AG10803 (cell line): ENCODE results near the gene TNXB.

ENCODE experiments used
- DNase-seq: peaks from one replicate; pipeline ENCODE4 v3.0.0; 2010; ENCODE audit warnings: low read depth
- H3K4me3 ChIP-seq: 2 replicates; pipeline ENCODE4 v1.5.1; 2011; ENCODE audit warnings: mild to moderate bottlenecking, low read length, control low read depth
- TF ChIP-seq, protein P1 (sequence below): conservative IDR thresholded peaks from 2 replicates; pipeline ENCODE4 v1.5.1; 2011; ENCODE audit warnings: mild to moderate bottlenecking, low read length, control low read depth, inconsistent platforms

The TNXB gene, protein sequence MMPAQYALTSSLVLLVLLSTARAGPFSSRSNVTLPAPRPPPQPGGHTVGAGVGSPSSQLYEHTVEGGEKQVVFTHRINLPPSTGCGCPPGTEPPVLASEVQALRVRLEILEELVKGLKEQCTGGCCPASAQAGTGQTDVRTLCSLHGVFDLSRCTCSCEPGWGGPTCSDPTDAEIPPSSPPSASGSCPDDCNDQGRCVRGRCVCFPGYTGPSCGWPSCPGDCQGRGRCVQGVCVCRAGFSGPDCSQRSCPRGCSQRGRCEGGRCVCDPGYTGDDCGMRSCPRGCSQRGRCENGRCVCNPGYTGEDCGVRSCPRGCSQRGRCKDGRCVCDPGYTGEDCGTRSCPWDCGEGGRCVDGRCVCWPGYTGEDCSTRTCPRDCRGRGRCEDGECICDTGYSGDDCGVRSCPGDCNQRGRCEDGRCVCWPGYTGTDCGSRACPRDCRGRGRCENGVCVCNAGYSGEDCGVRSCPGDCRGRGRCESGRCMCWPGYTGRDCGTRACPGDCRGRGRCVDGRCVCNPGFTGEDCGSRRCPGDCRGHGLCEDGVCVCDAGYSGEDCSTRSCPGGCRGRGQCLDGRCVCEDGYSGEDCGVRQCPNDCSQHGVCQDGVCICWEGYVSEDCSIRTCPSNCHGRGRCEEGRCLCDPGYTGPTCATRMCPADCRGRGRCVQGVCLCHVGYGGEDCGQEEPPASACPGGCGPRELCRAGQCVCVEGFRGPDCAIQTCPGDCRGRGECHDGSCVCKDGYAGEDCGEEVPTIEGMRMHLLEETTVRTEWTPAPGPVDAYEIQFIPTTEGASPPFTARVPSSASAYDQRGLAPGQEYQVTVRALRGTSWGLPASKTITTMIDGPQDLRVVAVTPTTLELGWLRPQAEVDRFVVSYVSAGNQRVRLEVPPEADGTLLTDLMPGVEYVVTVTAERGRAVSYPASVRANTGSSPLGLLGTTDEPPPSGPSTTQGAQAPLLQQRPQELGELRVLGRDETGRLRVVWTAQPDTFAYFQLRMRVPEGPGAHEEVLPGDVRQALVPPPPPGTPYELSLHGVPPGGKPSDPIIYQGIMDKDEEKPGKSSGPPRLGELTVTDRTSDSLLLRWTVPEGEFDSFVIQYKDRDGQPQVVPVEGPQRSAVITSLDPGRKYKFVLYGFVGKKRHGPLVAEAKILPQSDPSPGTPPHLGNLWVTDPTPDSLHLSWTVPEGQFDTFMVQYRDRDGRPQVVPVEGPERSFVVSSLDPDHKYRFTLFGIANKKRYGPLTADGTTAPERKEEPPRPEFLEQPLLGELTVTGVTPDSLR (N-terminal part only)

DNA sequence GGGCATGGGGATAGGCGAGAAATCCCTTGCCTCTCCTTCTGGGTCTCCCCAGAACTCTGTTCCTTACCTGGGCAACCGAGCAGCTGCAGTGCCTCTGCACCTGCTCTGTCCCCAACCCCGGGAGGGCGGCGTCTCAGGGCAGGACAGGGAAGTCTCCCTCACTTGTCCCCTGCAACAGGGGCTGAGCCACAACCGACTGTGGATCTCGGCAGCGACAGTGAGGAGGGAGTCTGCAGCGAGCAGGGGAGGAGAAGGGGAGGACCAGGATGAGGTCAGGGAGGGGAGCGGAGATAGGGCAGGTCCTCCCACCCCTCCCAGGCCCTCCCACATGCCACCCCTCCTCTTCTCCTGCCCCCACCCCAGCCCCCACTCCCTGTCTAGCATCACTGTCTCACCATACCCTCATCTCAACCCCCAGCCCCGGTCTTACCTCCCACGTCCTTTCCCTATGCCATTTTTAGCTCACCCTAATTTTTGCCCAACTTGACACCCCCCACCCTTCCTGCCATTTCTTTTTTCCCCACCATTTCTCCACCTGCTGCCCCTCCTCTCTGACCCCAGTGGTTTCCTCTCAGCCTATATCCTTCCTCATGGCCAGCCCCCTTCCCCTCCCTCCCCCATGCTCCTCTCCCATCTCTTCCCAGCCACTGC lies at the start of gene TNXB:
Gene TNXB, minus strand, starts transcription at position 225 of the 651 bp plus-strand sequence. CDS start 11,140 bp downstream, outside the sequence.
- TF ChIP-seq, protein P1, sequence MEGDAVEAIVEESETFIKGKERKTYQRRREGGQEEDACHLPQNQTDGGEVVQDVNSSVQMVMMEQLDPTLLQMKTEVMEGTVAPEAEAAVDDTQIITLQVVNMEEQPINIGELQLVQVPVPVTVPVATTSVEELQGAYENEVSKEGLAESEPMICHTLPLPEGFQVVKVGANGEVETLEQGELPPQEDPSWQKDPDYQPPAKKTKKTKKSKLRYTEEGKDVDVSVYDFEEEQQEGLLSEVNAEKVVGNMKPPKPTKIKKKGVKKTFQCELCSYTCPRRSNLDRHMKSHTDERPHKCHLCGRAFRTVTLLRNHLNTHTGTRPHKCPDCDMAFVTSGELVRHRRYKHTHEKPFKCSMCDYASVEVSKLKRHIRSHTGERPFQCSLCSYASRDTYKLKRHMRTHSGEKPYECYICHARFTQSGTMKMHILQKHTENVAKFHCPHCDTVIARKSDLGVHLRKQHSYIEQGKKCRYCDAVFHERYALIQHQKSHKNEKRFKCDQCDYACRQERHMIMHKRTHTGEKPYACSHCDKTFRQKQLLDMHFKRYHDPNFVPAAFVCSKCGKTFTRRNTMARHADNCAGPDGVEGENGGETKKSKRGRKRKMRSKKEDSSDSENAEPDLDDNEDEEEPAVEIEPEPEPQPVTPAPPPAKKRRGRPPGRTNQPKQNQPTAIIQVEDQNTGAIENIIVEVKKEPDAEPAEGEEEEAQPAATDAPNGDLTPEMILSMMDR = no peak
- no peak for DNase-seq
- peak within 1 kb of the TSS; percentile 41 for H3K4me3 ChIP-seq

DNA sequence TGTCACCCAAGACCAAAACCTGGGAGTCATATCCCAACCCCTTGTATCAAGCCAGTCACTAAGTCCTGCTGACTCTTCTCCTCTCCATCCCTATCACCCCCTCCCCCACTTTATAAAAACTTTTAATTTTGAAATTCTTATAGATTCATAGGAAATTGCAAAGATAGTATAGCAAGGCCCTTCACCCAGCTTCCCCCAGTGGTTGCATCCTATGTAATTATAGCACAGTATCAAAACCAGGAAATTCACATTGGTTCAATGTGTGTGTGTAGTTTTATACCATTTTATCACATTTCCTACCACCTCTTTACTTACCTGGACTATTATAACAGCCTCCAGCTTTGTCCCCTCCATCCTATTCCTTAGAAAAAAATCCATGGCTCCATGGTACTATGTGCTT lies 48.9 kb upstream of the TNXB start:
- TF ChIP-seq, protein P1 = no peak
- no peak overlapping the region for H3K4me3 ChIP-seq
- DNase-seq = no peak

DNA sequence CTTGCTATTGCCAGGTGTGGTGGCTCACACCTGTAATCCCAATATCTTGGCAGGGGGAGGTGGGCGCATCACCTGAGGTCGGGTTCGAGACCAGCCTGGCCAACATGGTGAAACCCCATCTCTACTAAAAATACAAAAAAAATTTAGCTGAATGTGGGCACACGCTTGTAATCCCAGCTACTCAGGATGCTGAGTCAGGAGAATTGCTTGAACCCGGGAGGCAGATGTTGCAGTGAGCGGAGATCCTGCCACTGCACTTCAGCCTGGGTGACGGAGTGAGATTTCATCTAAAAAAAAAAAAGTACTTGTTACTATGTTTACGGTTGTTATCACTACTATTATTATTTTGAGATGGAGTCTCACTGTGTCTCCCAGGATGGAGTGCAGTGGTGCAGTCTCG lies 47.8 kb upstream of the TNXB start:
- TF ChIP-seq, protein P1 = no peak
- no peak for DNase-seq
- H3K4me3 ChIP-seq = no peak overlapping the region

DNA sequence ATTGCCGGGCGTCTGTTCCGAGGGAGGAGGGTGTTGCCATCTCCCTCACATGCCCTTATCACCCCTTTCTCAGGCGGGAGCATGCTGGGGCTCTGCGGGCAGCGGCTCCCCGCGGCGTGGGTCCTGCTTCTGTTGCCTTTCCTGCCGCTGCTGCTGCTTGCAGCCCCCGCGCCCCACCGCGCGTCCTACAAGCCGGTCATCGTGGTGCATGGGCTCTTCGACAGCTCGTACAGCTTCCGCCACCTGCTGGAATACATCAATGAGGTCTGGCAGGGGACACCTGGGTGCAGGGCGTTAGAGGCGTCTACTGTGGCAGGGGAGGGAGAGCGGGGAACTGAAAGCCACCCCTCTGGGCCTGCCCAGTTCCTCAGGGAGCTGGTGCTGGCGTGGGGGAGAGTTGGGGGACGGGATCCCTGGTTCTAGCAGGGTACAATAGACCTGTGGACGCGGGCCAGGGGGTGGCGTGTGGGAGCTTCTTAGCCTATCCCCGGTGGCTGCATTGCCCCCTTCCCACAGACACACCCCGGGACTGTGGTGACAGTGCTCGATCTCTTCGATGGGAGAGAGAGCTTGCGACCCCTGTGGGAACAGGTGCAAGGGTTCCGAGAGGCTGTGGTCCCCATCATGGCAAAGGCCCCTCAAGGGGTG lies 45.5 kb upstream of the TNXB start:
- TF ChIP-seq, protein P1 = peak; percentile 61
- H3K4me3 ChIP-seq = peak overlapping the region; percentile 94
- DNase-seq = peak; percentile 58

DNA sequence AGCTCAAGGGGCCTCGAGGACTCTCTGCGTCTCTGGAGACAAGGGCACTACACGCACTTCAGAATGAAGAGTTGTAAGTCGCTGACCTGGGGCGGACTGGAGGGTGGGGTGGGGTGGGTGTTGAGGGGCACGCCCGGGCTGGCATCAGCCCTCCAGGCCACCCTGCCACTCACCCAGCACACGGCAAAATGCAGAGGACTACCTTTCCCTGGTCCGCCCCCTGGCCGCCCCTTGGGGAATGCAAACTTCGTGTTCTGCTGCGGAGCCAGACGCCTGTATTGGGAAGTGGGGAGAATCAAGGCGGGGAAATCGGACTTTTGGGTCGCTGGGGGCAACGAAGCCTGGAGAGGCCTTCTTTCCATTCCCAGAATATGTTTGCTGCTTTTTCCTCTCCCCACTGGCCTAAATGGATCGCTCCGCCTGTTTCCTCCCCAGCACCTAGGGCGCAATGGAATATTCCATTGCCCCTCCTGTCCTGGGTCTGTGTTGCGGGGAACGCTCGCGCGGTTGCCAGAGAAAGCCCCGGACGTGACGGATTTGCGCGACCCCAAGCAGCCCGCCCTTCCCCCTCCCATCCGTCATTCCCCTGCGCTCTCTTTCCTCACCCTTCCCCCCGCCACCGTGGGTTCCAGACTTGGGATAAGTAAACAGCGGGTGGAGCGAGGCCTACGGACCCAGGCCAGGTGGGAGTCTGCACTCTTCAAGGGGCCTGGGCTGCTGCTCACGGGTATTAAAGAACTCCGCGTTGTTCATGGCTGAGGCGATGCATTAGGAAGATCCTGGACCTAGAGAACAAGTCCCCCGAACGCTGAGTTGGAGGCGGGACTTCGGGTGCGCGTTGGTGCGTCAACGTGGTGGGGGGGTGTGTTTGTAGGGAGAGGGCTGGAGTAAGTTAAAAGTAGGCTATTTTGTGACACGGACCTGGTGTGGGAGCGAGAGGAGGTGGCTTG lies 44.7 kb upstream of the TNXB start, which contains the start of gene PPT2:
Gene PPT2, plus strand, starts transcription at position 578 of the 950 bp plus-strand sequence. CDS start 454 bp downstream, outside the sequence.
- TF ChIP-seq, protein P1 = peak; percentile 30
- peak; percentile 90 for DNase-seq
- H3K4me3 ChIP-seq = peak within 1 kb of the TSS; percentile 94
